Tibial nerve (tissue), 4 donors: ENCODE measurements around the gene CEP104. TPM values are rescaled to one million over a fixed set of nuclear protein-coding genes. Genes with fewer than 3 reads are reported as not detected.
A peak's percentile ranks its signal among the peaks of the same experiment; 100 is the strongest.
"Not testable (repeated sequence)": the region's sequence is repeated elsewhere in the genome, so short reads cannot be mapped to it uniquely, and the experiment has no call there.

Source experiments
- DNase-seq, 2 donors: peaks; one replicate each; pipeline ENCODE4 v3.0.0-alpha.2; 2019; ENCODE audit warnings: low spot score in 2 of 2
- H3K27ac ChIP-seq, 4 donors: fragments of 200-600 bp; sonication (generic) in 3 of 4; one replicate each; pipeline ENCODE4 v1.5.1; 2017 to 2019; ENCODE audit warnings: mild to moderate bottlenecking in 1 of 4
- H3K27me3 ChIP-seq, 2 donors: fragments of 200-600 bp; sonication (generic) in 1 of 2; one replicate each; pipeline versions ENCODE4 v1.5.1 to v1.6.0; 2017 to 2019
- H3K36me3 ChIP-seq, 3 donors: fragments of 200-600 bp; sonication (generic); one replicate each; pipeline ENCODE4 v1.5.1; 2018 to 2019
- H3K4me1 ChIP-seq, 4 donors: fragments of 200-600 bp; sonication (generic) in 3 of 4; one replicate each; pipeline ENCODE4 v1.5.1; 2017 to 2019
- H3K4me3 ChIP-seq, 4 donors: fragments of 200-600 bp; sonication (generic) in 3 of 4; one replicate each; pipeline ENCODE4 v1.5.1; 2017 to 2019; ENCODE audit warnings: mild to moderate bottlenecking in 1 of 4, moderate library complexity in 1 of 4
- H3K9me3 ChIP-seq, 4 donors: fragments of 200-600 bp; sonication (generic) in 3 of 4; one replicate each; pipeline ENCODE4 v1.5.1; 2017 to 2019
- CTCF ChIP-seq, 5 experiments: fragments of 200-600 bp in 3 of 5; fragments of 450-650 bp in 2 of 5; sonication (generic) in 3 of 5; IDR thresholded peaks; one replicate each; pipeline ENCODE4 v1.5.1; 2016 to 2019; ENCODE audit warnings: antibody characterized with exemption in 5 of 5, mild to moderate bottlenecking in 3 of 5, moderate library complexity in 2 of 5
- EP300 ChIP-seq, 2 donors: sonication (generic); formaldehyde crosslinking; IDR thresholded peaks; one replicate each; pipeline ENCODE4 v1.6.1; 2017; ENCODE audit warnings: antibody characterized with exemption in 2 of 2, mild to moderate bottlenecking in 1 of 2
- POLR2A ChIP-seq, 2 donors: fragments of 450-650 bp; IDR thresholded peaks; one replicate each; pipeline ENCODE4 v1.6.1; 2017; ENCODE audit warnings: antibody characterized with exemption in 2 of 2, mild to moderate bottlenecking in 2 of 2, moderate library complexity in 2 of 2
- WGBS, 2 donors: methylation state at CpG; one replicate each; pipeline ENCODE4 v1.1.5; 2018; 5-methylcytosine and 5-hydroxymethylcytosine counted together
- total RNA-seq, 4 donors: library from RNA; depleted of rRNA; stranded (reverse); fragments of >200 nt; gene quantifications; one replicate each; pipeline ENCODE4 v1.1.0, GENCODE V29; 2016

The CEP104 gene
- total RNA-seq, 4 donors from 2014 or later: 41.5 to 68.6 (median 48.0) TPM

GRCh38 chr1:3803905-3804626, 52.9 kb downstream of the CEP104 start:
- Histone ChIP-seq H3K36me3 (no peaks in the 10 kb centered on the region), H3K9me3 (no peaks in the 10 kb centered on the region), H3K4me3 (no peak overlapping the region), H3K27ac (peak overlapping the region; percentile 29 to 75 (median 58)), H3K4me1 (peaks cover 0 to 9% (median 2%) of the 10 kb centered on the region in 4 donors), H3K27me3 (peaks cover 0 to 9% of the 10 kb centered on the region in 2 donors)
- no peak for DNase-seq
- TF ChIP-seq CTCF (IDR thresholded peaks at IDR 0.05) (no peak), POLR2A (IDR thresholded peaks at IDR 0.05) (no peak), EP300 (IDR thresholded peaks at IDR 0.05) (no peak)
- WGBS, 2 donors: 38 to 40% methylated on average over 19 of the region's 19 CpGs

- not testable (repeated sequence) for H3K27ac ChIP-seq, DNase-seq, H3K27me3 ChIP-seq, H3K36me3 ChIP-seq, H3K9me3 ChIP-seq, H3K4me3 ChIP-seq
- 87 to 88% methylated on average over 3 of the region's 3 CpGs for WGBS, 2 donors
- H3K4me1 ChIP-seq: peaks cover 0 to 13% (median 8%) of the 10 kb centered on the region in 4 donors
These were observed 56.2 kb downstream of the CEP104 start for GRCh38 chr1:3800795-3801194.

- H3K4me1 ChIP-seq: peaks cover 2 to 20% (median 14%) of the 10 kb centered on the region in 4 donors
- H3K4me3 ChIP-seq: no peak overlapping the region
- WGBS, 2 donors: 73 to 78% methylated on average over 6 to 11 of the region's 11 CpGs
- TF ChIP-seq EP300 (IDR thresholded peaks at IDR 0.05) (no peak), POLR2A (IDR thresholded peaks at IDR 0.05) (no peak), CTCF (IDR thresholded peaks at IDR 0.05) (no peak)
- no peaks in the 10 kb centered on the region for H3K36me3 ChIP-seq
- no peak overlapping the region for H3K27ac ChIP-seq
- peaks cover 0 to 8% of the 10 kb centered on the region in 2 donors for H3K27me3 ChIP-seq
- no peaks in the 10 kb centered on the region for H3K9me3 ChIP-seq
- no peak for DNase-seq
These were observed 56.9 kb downstream of the CEP104 start for GRCh38 chr1:3799976-3800685.

GRCh38 chr1:3796215-3797061, 60.6 kb downstream of the CEP104 start, which contains the start of gene LRRC47:
Gene LRRC47, minus strand, starts transcription at chr1:3796498. Its CDS starts 22 bp downstream, at chr1:3796476.
- peak; percentile 81 to 89 for TF ChIP-seq EP300 (IDR thresholded peaks at IDR 0.05)
- TF ChIP-seq POLR2A (IDR thresholded peaks at IDR 0.05): peak; percentile 23 to 54
- TF ChIP-seq CTCF (IDR thresholded peaks at IDR 0.05): peak in 1 of 5 experiments; percentile 25
- H3K27ac ChIP-seq: peak within 1 kb of the TSS in 3 of 4 donors; percentile 36 to 73 (median 67)
- H3K9me3 ChIP-seq: no peaks in the 10 kb centered on the region
- H3K36me3 ChIP-seq: no peaks in the 10 kb centered on the region
- 4 to 6% methylated on average over 26 to 54 of the region's 60 CpGs for WGBS, 2 donors
- H3K4me3 ChIP-seq: peak within 1 kb of the TSS; percentile 70 to 92 (median 82)
- peaks cover 5 to 48% (median 25%) of the 10 kb centered on the region in 4 donors for H3K4me1 ChIP-seq
- DNase-seq: peak; percentile 85 to 87
- H3K27me3 ChIP-seq: peaks cover 0 to 4% of the 10 kb centered on the region in 2 donors

- H3K4me1 ChIP-seq: peaks cover 5 to 52% (median 25%) of the 10 kb centered on the region in 4 donors
- H3K9me3 ChIP-seq: no peaks in the 10 kb centered on the region
- WGBS, 2 donors: 13 to 15% methylated on average over 18 to 20 of the region's 53 CpGs
- H3K27me3 ChIP-seq: no peaks in the 10 kb centered on the region
- H3K36me3 ChIP-seq: peaks cover 0 to 2% (median 0%) of the 10 kb centered on the region in 3 donors
- TF ChIP-seq CTCF (IDR thresholded peaks at IDR 0.05) (no peak), POLR2A (IDR thresholded peaks at IDR 0.05) (no peak), EP300 (IDR thresholded peaks at IDR 0.05) (no peak)
- peak overlapping the region; percentile 70 to 92 (median 82) for H3K4me3 ChIP-seq
- H3K27ac ChIP-seq: peak overlapping the region in 2 of 4 donors; percentile 67 to 73
- DNase-seq: no peak
These were observed 61.4 kb downstream of the CEP104 start for GRCh38 chr1:3795453-3796214.
